ENCODE results near the gene OPCML.

The OPCML gene

GRCh38 chr11:133409799-133410198 lies 122.5 kb downstream of the OPCML start:
- DNase-seq (ENCODE audit: low spot score), result no peak

- no peak for DNase-seq (ENCODE audit: low spot score)
Measured at GRCh38 chr11:133408936-133409335, 123.4 kb downstream of the OPCML start.

GRCh38 chr11:133408402-133408801 lies 123.9 kb downstream of the OPCML start:
- no peak for DNase-seq (ENCODE audit: low spot score)

GRCh38 chr11:133406489-133406888 lies 125.8 kb downstream of the OPCML start:
- DNase-seq (ENCODE audit: low spot score), result no peak

GRCh38 chr11:133403900-133404299 lies 128.4 kb downstream of the OPCML start:
- DNase-seq (ENCODE audit: low spot score), result no peak

GRCh38 chr11:133402551-133402950 lies 129.8 kb downstream of the OPCML start:
- no peak for DNase-seq (ENCODE audit: low spot score)

- peak; percentile 5 for DNase-seq (ENCODE audit: low spot score)
Measured at GRCh38 chr11:133399855-133400625, 132.3 kb downstream of the OPCML start.

GRCh38 chr11:133399294-133399693 lies 133.0 kb downstream of the OPCML start:
- DNase-seq (ENCODE audit: low spot score), result no peak

GRCh38 chr11:133390803-133391202 lies 141.5 kb downstream of the OPCML start:
- DNase-seq (ENCODE audit: low spot score), result no peak

GRCh38 chr11:133388975-133389568 lies 143.2 kb downstream of the OPCML start:
- no peak for DNase-seq (ENCODE audit: low spot score)

- DNase-seq (ENCODE audit: low spot score), result no peak
Measured at GRCh38 chr11:133388260-133388659, 144.0 kb downstream of the OPCML start.

- no peak for DNase-seq (ENCODE audit: low spot score)
Measured at GRCh38 chr11:133386852-133387251, 145.4 kb downstream of the OPCML start.

- no peak for DNase-seq (ENCODE audit: low spot score)
Measured at GRCh38 chr11:133386262-133386661, 146.0 kb downstream of the OPCML start.

GRCh38 chr11:133385781-133386180 lies 146.5 kb downstream of the OPCML start:
- DNase-seq (ENCODE audit: low spot score), result no peak

- DNase-seq (ENCODE audit: low spot score), result no peak
Measured at GRCh38 chr11:133384731-133385130, 147.6 kb downstream of the OPCML start.

GRCh38 chr11:133383689-133384088 lies 148.6 kb downstream of the OPCML start:
- DNase-seq (ENCODE audit: low spot score), result no peak

- DNase-seq (ENCODE audit: low spot score), result no peak
Measured at GRCh38 chr11:133383201-133383600, 149.1 kb downstream of the OPCML start.

GRCh38 chr11:133382131-133382812 lies 150.0 kb downstream of the OPCML start:
- peak; percentile 21 for DNase-seq (ENCODE audit: low spot score)

GRCh38 chr11:133381761-133382130 lies 150.6 kb downstream of the OPCML start:
- DNase-seq (ENCODE audit: low spot score), result peak; percentile 13

GRCh38 chr11:133366147-133366546 lies 166.2 kb downstream of the OPCML start:
- no peak for DNase-seq (ENCODE audit: low spot score)

- no peak for DNase-seq (ENCODE audit: low spot score)
Measured at GRCh38 chr11:133362916-133363315, 169.4 kb downstream of the OPCML start.

GRCh38 chr11:133362156-133362555 lies 170.1 kb downstream of the OPCML start:
- DNase-seq (ENCODE audit: low spot score), result no peak

- no peak for DNase-seq (ENCODE audit: low spot score)
Measured at GRCh38 chr11:133361689-133361994, 170.7 kb downstream of the OPCML start.

All from globus pallidus (tissue), 1 donor.